Motor neuron (in vitro differentiated cells): ENCODE measurements around the gene IRF5. TPM values are rescaled to one million over a fixed set of nuclear protein-coding genes. Genes with fewer than 3 reads are reported as not detected.

Experiments used
- ATAC-seq, 8 experiments: fragments of 200-7000 bp; cut with Tn5 transposase; replicated peaks in 6 of 8; 2 replicates each; pipeline ENCODE4 v1.8.0; 2021; ENCODE audit warnings: mild to moderate bottlenecking in 8 of 8, moderate library complexity in 8 of 8
- H3K27ac ChIP-seq, 2 donors: fragments of 250-450 bp; sonication (Bioruptor Pico); 2 replicates each; pipeline ENCODE4 v1.9.0; 2021; ENCODE audit warnings: antibody characterized with exemption in 2 of 2, mild to moderate bottlenecking in 2 of 2, moderate library complexity in 1 of 2
- H3K4me1 ChIP-seq, 2 donors: fragments of 250-450 bp; sonication (Bioruptor Pico); replicated peaks in 1 of 2; 2 replicates each; pipeline ENCODE4 v1.6.1; 2021; ENCODE audit warnings: antibody characterized with exemption in 2 of 2, mild to moderate bottlenecking in 2 of 2, moderate library complexity in 1 of 2
- H3K4me3 ChIP-seq, 5 donors: fragments of 250-450 bp; sonication (Bioruptor Pico); 2 replicates each; pipeline ENCODE4 v1.9.0; 2021; ENCODE audit warnings: antibody characterized with exemption in 5 of 5, mild to moderate bottlenecking in 5 of 5, moderate library complexity in 4 of 5
- WGBS, 10 experiments: fragments of 450-650 bp; shearing (Covaris generic); methylation state at CpG; one replicate each; pipeline ENCODE4 v1.0.0; 2022; 5-methylcytosine and 5-hydroxymethylcytosine counted together
- in situ Hi-C, 9 experiments: fragments of 400-800 bp; cut with MboI; loops; one replicate each; pipeline ENCODE4 v1.15.0; 2021; ENCODE audit warnings: low sequenced_read_pairs in 9 of 9, low pct_unique_long_range_greater_than_20kb in 2 of 9; ENCODE audit not compliant: unreplicated experiment in 9 of 9
- total RNA-seq, 8 experiments: library from RNA; unstranded; fragments of 300-600 nt; gene quantifications; 2 replicates each; pipeline versions ENCODE4 v1.2.3 to v1.2.4, GENCODE V29; 2022

The IRF5 gene
- total RNA-seq, 8 experiments from 2014 or later, result 0.21 to 5.6 (median 0.65) TPM

DNA sequence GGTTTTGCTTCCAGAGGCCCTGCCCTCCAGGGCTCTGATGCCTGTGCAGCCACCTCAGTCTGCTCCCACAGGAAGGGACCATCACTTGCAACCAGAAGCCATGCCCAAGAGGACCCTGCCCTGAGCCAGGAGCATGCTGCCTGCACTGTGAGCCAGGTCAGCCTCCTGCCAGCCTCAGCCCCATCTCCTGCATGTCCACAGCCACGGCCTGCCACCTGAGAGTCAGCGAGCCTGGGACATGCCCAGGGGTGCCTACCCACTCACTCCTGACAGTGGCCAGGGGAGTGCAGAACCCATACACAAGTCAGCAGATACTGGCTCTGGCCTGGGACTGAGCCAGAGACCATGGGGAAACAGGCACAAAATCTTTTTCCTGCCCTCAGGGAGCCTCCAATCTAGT is 20.6 kb upstream of the IRF5 start:
- no peak overlapping the region for H3K4me3 ChIP-seq
- in situ Hi-C loops, result loop anchor here in 1 of 9 experiments (25.0 kb wide), 1 partner anchor 170 kb away; no protein-coding TSS in a partner anchor
- H3K27ac ChIP-seq, result no peak overlapping the region
- peaks cover 0 to 8% of the 10 kb centered on the region in 2 donors for H3K4me1 ChIP-seq
- no CpG with 5 or more reads among the region's 2 CpGs for WGBS, 10 experiments
- ATAC-seq, result no peak

DNA sequence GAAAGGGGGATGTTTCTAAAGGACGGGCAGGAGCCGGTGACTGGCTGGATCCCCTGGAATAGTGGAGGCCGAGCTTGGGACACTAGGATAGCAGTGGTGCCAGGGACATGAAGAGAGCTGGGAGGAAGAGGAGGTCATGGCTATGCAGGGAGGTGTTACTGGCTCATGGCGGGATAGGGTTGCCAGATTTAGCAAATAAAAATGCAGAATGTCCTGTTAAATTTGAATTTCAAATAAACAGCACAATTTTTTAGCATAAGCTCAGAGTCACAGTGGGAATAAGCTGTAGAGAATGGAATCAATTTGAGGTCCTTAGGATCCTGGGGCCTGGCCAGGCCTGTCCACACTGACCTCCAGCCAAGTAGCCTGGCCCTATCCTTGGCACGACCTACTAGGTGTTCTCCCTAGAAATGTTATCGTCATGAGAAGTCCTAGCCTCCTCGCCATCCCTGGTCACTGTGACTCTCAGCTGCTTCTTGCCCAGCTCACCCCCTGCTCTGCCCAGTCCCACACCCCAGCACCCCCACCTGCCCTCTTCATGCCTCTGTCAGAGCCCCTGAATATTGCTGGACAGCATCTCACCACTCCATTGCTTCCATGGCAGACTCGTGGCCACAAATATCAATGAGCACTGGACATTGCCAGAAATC is 19.6 kb upstream of the IRF5 start:
- WGBS, 10 experiments, result 0 to 100% (median 67%) methylated on average over 1 to 3 of the region's 8 CpGs; no CpG with 5 or more reads in 4 of the 10 experiments
- Histone ChIP-seq H3K4me1 (peaks cover 0 to 8% of the 10 kb centered on the region in 2 donors), H3K27ac (no peak overlapping the region), H3K4me3 (no peak overlapping the region)
- in situ Hi-C loops, result loop anchor here in 1 of 9 experiments (25.0 kb wide), 1 partner anchor 169 kb away; no protein-coding TSS in a partner anchor
- peak in 3 of 8 experiments; percentile 75 to 82 (median 80) for ATAC-seq

DNA sequence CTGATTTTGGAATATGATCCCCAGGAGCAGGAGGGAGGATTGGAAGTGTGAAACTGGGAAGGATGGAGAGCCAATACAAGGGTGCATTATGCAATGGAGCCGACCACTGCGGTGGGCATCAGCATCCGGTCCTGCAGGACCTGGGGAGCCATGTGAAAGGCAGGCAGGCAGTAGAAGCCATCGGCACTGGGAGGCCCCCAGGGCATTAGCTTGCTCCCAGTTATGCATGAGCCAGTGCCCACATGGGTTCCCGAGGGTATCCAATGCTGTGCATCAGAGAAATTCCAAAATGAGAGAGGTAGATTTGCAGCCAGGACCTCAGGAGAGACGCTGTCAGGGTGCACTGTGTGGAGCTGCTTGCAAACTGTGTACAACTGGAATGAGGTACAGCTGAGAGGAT is 18.5 kb upstream of the IRF5 start:
- ATAC-seq, result no peak
- H3K4me3 ChIP-seq, result no peak overlapping the region
- in situ Hi-C loops, result loop anchor here in 1 of 9 experiments (25.0 kb wide), 1 partner anchor 168 kb away; no protein-coding TSS in a partner anchor
- H3K4me1 ChIP-seq, result peaks cover 0 to 8% of the 10 kb centered on the region in 2 donors
- WGBS, 10 experiments, result 10 to 90% (median 48%) methylated on average over 2 to 5 of the region's 6 CpGs; no CpG with 5 or more reads in 2 of the 10 experiments
- H3K27ac ChIP-seq, result no peak overlapping the region

DNA sequence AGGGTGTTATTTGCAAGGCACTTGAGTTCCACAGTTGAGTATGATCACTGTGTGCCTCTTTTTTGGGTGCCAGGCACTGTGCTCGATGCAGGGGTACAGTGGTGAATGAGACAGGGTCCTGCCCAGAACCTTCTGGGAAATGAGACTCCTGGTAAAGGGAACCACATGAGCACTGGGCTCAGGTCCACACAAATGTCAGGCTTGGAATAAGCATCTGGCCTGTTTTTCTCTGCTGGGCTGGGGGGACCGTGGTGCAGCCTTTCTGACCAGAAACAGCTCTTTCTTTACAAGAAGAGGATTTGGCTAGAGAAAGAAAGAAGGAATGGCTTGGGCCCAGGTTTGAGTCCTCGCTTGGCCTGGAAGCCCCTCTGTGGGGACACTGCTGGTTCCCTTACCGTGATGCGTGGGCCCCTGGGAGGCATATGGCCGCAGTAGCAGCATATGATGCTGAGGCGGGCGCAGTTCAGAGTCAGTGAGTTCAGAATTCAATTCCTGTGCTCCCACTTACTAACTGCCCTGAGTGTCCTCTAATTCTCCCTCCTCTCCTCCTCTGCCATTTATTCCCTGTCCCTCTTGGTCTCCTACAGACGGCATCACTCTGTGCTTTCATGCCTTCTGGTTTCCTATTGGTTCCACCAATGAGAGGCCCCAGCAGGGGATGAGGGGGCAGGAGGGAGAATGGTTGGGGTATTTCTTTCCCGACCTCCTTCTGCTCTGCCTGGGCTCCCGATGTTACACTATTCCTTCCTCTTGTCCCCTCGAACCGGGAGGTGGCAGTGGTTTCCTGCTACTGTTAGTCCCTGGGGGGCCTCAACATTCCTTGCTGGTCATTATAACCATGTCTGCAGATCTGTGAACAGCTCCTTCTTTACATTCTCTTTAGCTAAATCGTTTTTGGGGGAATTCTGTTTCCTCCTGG is 17.6 kb upstream of the IRF5 start:
- Histone ChIP-seq H3K27ac (no peak overlapping the region), H3K4me3 (no peak overlapping the region), H3K4me1 (peaks cover 0 to 8% of the 10 kb centered on the region in 2 donors)
- in situ Hi-C loops, result loop anchor here in 1 of 9 experiments (25.0 kb wide), 1 partner anchor 167 kb away; no protein-coding TSS in a partner anchor
- 0 to 50% (median 42%) methylated on average over 1 to 11 of the region's 14 CpGs; no CpG with 5 or more reads in 2 of the 10 experiments for WGBS, 10 experiments
- peak in 2 of 8 experiments; percentile 34 to 36 for ATAC-seq

DNA sequence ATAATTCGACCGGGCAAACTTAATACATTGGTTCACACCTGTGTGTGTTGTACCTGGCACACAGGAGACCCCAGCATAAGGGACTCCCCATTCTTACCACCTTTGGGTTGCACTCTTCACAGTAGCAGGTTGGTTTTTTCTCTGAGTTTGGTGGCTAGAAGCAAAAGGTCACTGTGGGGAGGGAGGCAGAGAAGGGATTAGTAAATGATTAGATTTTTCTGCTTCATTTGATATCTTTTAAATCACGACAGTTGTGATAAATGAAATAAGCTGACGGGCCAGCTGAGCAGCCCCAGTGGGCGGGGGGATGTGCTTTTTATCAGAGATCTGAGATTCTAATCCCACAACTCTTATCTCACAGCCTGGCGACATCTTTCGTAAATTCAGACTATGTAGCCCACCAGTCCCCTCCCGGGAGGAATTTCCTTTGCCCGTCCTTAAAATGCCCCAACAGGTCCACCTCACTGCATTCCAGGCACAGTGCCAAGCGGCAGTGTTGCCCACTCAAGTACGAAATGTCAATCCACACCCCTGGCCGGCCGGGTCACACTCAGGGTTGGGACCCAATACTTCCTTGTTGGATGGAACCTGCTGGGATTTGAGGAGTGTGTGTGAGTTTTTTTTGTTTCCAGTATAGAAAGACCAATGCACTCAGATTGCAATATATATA is 16.7 kb upstream of the IRF5 start:
- in situ Hi-C loops, result loop anchor here in 1 of 9 experiments (25.0 kb wide), 1 partner anchor 166 kb away; no protein-coding TSS in a partner anchor
- ATAC-seq, result no peak
- Histone ChIP-seq H3K4me3 (no peak overlapping the region), H3K27ac (no peak overlapping the region), H3K4me1 (peaks cover 0 to 8% of the 10 kb centered on the region in 2 donors)
- WGBS, 10 experiments, result 47 to 80% (median 58%) methylated on average over 1 to 10 of the region's 13 CpGs

DNA sequence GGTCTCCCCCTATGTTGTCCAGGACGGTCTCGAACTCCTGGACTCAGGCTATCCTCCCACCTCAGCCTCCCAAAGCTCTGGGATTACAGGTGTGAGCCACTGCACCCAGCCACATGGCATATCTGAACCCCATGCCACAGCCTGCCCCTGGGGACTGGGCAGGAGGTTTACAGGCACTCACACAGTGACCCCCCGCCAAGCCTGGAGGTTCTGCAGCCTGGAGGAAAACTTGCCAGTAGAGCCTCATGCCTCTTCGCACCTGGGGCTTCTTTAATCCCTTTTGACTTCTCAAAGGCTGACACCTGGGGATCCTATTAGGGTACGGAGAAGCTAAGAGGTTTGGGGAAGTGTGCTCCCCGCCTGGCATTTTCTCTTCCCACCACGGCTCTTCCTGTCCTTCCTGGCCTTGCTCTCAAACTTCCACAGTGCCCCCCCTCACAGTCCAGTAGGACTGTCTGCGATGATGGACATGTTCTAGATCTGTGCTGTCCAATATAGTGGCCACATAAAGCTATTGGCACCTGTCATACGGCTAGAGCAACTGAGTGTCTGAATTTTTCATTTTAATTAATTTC is 15.8 kb upstream of the IRF5 start:
- H3K4me3 ChIP-seq, result no peak overlapping the region
- peaks cover 0 to 8% of the 10 kb centered on the region in 2 donors for H3K4me1 ChIP-seq
- ATAC-seq, result no peak
- 31 to 95% (median 75%) methylated on average over 1 to 9 of the region's 9 CpGs; no CpG with 5 or more reads in 4 of the 10 experiments for WGBS, 10 experiments
- no peak overlapping the region for H3K27ac ChIP-seq
- in situ Hi-C loops, result loop anchor here in 1 of 9 experiments (25.0 kb wide), 1 partner anchor 165 kb away; no protein-coding TSS in a partner anchor

DNA sequence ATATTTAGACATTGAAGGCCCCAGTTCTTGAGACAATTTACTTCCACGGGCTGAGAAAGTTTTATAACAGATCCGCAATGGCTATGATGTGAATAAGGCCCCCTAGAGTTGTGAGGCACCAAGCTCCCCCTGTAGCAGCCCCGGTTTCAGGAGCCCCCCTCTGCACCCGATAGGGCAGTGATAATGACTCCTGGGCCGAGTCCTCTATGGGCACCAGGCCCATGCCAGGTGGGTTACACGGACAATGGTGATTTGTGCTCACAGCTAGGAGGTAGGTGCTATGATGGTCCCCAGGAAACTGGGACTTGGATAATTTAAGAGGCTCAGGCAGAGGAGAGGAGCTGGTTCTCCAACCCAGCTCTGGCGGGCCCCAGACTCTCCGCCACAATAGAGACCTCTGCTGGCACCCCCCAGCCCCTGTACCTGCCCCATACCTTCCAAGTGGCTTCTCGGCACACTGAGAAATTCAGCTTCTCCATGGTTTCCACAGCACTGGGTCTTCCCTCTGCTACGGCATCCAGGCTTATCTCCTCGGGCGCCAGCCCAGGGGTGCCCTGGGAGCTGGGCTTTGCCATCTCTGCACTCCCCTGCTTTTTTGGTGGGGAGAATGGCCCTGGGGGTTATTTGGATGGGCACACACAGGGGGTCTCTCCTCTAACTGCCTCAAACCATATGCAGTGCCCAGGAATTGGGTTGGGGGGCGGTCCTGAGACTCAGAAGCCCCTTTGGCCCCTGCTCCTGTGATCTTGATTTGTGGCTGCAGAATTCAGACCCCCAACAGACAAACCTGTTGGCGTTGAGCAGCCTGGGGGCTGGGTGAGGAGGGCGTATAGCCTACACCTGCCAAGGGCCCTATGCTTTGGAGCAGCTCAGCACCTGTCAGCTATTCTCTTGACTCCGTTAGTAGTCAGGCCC is 15.0 kb upstream of the IRF5 start:
- WGBS, 10 experiments, result 53 to 80% (median 72%) methylated on average over 1 to 7 of the region's 16 CpGs; no CpG with 5 or more reads in 4 of the 10 experiments
- in situ Hi-C loops, result loop anchor here in 1 of 9 experiments (25.0 kb wide), 1 partner anchor 165 kb away; no protein-coding TSS in a partner anchor
- Histone ChIP-seq H3K27ac (no peak overlapping the region), H3K4me3 (no peak overlapping the region), H3K4me1 (peaks cover 0 to 8% of the 10 kb centered on the region in 2 donors)
- ATAC-seq, result no peak

DNA sequence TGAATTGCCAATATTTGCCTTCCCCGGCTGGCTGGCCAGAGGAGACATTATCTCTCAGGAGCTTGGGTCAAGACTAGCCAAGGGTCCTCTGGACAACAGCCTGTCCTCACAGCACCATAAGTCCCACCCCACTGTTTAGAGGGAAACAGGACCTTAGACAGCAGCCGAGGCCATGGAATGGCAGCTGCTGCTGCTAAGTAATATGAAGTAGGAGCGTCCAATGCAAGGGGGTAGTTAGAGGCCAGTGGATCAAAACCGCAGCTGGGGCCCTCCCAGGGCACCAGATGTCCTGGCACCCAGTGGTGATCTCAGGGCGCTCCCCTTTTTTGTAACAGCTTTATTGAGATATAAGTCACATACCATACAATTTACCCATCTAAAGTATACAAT is 14.3 kb upstream of the IRF5 start:
- 20 to 100% (median 76%) methylated on average over 1 to 4 of the region's 5 CpGs; no CpG with 5 or more reads in 6 of the 10 experiments for WGBS, 10 experiments
- Histone ChIP-seq H3K27ac (no peak overlapping the region), H3K4me1 (peaks cover 0 to 8% of the 10 kb centered on the region in 2 donors), H3K4me3 (no peak overlapping the region)
- in situ Hi-C loops, result loop anchor here in 1 of 9 experiments (25.0 kb wide), 1 partner anchor 164 kb away; no protein-coding TSS in a partner anchor
- no peak for ATAC-seq

DNA sequence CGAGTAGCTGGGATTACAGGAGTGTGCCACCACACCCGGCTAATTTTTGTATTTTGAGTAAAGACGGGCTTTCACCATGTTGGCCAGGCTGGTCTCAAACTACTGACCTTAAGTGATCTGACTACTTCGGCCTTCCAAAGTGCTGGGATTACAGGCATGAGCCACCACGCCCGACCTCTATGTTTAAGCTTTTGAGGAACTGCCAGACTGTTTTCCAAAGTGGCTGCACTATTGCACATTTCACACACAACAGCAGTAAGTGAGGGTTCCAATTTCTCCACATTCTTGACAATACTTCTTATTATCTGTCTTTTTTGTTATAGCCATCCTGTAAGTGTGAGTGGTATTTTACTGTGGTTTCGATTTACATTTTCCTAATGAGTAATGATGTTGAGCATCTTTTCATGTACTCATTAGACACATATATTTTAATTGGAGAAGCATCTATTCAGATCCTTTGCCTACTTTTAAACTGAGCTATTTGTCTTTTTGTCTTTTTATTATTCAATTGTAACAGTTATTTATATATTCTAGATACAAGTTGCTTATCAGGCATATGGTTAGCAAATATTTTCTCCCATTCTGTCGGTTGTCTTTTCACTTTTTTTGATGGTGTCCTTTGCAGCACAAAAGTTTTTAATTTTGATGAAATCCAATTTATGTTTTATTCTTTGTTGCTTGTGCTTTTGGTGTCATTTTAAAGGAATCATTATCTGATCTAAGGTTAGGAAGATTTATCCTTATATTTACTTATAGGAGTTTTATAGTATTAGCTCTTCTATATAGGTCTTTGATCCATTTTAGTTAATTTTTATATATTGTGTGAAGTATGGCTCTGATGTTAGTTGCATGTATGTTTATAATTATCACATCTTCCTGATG is 12.8 kb upstream of the IRF5 start:
- ATAC-seq, result no peak
- H3K4me1 ChIP-seq, result peaks cover 0 to 8% of the 10 kb centered on the region in 2 donors
- no peak overlapping the region for H3K4me3 ChIP-seq
- in situ Hi-C loops, result loop anchor here in 1 of 9 experiments (25.0 kb wide), 1 partner anchor 162 kb away; no protein-coding TSS in a partner anchor
- no peak overlapping the region for H3K27ac ChIP-seq
- WGBS, 10 experiments, result 39 to 95% (median 65%) methylated on average over 1 to 8 of the region's 8 CpGs

DNA sequence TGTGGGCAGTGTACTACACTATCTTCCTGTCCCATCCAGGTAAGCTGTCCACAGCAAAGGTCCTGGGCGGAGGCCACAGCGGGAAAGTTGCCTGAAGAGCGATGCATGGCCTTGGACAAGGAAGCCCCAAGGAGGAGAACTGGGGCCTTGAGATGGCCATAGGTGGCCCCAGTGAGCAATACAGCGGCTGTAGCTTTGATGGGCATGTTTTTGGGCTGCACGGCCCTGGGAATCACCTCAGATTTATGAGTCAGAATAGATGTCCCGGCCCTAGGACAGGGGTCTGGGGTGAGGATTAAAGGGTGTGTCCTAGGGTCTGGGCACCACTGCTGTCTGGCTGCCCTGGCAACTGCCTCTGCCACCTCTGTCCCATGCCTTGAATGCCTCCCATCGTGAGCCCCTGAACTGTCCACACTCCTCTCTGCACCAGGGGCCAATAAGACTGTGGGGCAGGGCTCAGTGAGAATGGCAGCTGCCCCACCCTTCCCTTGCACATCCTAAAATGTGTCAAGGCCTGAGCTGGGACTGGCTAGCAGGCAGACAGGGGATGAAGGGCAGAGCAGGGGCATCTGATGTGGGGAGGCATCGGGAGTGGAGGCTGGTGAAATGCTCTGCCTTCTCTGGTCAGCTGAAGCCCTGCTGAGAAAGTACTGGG is 9.4 kb upstream of the IRF5 start:
- Histone ChIP-seq H3K4me1 (no peaks in the 10 kb centered on the region), H3K27ac (no peak overlapping the region), H3K4me3 (no peak overlapping the region)
- in situ Hi-C loops, result no loop called here
- no peak for ATAC-seq
- WGBS, 10 experiments, result 63 to 95% (median 80%) methylated on average over 2 to 6 of the region's 8 CpGs; no CpG with 5 or more reads in 3 of the 10 experiments
